Measurements from ENCODE around the gene STAT2. TPM values are rescaled to one million over a fixed set of nuclear protein-coding genes. Genes with fewer than 3 reads are reported as not detected.

The STAT2 gene
- total and polyA plus RNA-seq, 2 of the 13 experiments (the other 11 are each of a cell fraction or from before 2014, with no cell fraction given): 43.5 to 84.6 TPM

DNA sequence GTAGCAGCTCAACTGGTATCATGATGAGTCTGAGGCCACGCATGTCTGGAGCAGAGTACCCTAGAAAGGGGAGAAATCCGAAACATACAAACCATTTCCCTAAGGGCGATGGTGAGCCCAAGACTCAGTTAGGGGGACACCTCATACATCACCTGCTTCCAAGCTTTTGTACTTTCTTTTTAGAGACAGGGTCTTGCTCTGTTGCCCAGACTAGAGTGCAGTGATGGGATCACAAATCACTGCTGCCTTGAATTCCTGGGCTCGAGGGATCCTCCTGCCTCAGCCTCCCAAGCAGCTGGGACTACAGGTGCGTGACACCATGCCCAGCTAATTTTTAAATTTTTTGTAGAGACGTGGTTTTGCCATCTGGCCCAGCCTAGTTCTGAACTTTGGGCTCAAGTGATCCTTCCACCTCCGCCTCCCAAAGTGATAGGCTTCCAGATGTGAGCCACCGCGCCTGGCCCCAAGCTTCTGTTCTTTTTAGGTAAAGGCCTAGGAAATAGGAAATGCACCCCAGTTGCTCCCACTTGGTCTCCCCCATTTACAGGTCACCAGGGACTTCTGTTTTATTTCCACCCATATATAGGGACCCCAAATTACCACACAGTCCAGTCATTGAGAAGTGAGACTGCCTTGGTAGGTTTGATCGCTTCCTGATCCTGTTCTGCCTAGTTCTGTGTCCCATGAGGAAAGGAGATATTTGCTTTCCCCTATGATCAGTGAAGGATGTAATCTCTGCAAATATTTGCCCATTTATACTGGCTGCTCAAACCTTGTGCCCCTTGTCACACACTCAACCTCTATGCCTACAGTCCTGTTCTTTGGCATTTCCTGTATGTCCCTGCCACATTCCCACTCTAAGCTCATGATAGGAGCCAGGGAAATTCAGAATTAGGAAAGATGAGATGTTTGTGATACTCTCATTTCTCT is 2.5 kb upstream of the STAT2 start, which contains the start of gene APOF (continued):
- no peak for TF ChIP-seq RBM39 (IDR thresholded peaks at IDR 0.05; ENCODE audit: low read depth, low read length, poor library complexity, severe bottlenecking)
- TF ChIP-seq, protein P1, sequence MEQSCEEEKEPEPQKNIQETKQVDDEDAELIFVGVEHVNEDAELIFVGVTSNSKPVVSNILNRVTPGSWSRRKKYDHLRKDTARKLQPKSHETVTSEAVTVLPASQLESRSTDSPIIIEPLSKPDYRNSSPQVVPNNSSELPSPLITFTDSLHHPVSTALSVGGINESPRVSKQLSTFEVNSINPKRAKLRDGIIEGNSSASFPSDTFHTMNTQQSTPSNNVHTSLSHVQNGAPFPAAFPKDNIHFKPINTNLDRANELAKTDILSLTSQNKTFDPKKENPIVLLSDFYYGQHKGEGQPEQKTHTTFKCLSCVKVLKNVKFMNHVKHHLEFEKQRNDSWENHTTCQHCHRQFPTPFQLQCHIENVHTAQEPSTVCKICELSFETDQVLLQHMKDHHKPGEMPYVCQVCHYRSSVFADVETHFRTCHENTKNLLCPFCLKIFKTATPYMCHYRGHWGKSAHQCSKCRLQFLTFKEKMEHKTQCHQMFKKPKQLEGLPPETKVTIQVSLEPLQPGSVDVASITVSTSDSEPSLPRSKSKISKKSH (CRISPR knock-in tag; IDR thresholded peaks at IDR 0.05; ENCODE audit: borderline replicate concordance): no peak
- no peak for TF ChIP-seq ZNF451 (CRISPR knock-in tag; IDR thresholded peaks at IDR 0.05)
- no peak for TF ChIP-seq HDAC6 (IDR thresholded peaks at IDR 0.05; ENCODE audit: low read depth, low read length)
- peak; percentile 63; the same call in 1 of the 2 replicates for TF ChIP-seq MEIS2 (CRISPR knock-in tag; IDR thresholded peaks at IDR 0.05)
- TF ChIP-seq, protein P2, sequence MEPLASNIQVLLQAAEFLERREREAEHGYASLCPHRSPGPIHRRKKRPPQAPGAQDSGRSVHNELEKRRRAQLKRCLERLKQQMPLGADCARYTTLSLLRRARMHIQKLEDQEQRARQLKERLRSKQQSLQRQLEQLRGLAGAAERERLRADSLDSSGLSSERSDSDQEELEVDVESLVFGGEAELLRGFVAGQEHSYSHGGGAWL (CRISPR knock-in tag; IDR thresholded peaks at IDR 0.05): no peak
- TF ChIP-seq FLYWCH1 (CRISPR knock-in tag; IDR thresholded peaks at IDR 0.05): no peak
- no peak for TF ChIP-seq ZNF709 (CRISPR knock-in tag; IDR thresholded peaks at IDR 0.05)
- TF ChIP-seq, protein P3, sequence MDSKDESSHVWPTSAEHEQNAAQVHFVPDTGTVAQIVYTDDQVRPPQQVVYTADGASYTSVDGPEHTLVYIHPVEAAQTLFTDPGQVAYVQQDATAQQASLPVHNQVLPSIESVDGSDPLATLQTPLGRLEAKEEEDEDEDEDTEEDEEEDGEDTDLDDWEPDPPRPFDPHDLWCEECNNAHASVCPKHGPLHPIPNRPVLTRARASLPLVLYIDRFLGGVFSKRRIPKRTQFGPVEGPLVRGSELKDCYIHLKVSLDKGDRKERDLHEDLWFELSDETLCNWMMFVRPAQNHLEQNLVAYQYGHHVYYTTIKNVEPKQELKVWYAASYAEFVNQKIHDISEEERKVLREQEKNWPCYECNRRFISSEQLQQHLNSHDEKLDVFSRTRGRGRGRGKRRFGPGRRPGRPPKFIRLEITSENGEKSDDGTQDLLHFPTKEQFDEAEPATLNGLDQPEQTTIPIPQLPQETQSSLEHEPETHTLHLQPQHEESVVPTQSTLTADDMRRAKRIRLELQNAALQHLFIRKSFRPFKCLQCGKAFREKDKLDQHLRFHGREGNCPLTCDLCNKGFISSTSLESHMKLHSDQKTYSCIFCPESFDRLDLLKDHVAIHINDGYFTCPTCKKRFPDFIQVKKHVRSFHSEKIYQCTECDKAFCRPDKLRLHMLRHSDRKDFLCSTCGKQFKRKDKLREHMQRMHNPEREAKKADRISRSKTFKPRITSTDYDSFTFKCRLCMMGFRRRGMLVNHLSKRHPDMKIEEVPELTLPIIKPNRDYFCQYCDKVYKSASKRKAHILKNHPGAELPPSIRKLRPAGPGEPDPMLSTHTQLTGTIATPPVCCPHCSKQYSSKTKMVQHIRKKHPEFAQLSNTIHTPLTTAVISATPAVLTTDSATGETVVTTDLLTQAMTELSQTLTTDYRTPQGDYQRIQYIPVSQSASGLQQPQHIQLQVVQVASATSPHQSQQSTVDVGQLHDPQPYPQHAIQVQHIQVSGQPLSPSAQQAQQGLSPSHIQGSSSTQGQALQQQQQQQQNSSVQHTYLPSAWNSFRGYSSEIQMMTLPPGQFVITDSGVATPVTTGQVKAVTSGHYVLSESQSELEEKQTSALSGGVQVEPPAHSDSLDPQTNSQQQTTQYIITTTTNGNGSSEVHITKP (CRISPR knock-in tag; IDR thresholded peaks at IDR 0.05; ENCODE audit: low read depth): no peak
- no peak for TF ChIP-seq ZNF782 (CRISPR knock-in tag; IDR thresholded peaks at IDR 0.05; ENCODE audit: borderline replicate concordance)
- TF ChIP-seq MIER2 (CRISPR knock-in tag; IDR thresholded peaks at IDR 0.05): no peak
- TF ChIP-seq, protein P4, sequence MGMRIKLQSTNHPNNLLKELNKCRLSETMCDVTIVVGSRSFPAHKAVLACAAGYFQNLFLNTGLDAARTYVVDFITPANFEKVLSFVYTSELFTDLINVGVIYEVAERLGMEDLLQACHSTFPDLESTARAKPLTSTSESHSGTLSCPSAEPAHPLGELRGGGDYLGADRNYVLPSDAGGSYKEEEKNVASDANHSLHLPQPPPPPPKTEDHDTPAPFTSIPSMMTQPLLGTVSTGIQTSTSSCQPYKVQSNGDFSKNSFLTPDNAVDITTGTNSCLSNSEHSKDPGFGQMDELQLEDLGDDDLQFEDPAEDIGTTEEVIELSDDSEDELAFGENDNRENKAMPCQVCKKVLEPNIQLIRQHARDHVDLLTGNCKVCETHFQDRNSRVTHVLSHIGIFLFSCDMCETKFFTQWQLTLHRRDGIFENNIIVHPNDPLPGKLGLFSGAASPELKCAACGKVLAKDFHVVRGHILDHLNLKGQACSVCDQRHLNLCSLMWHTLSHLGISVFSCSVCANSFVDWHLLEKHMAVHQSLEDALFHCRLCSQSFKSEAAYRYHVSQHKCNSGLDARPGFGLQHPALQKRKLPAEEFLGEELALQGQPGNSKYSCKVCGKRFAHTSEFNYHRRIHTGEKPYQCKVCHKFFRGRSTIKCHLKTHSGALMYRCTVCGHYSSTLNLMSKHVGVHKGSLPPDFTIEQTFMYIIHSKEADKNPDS (CRISPR knock-in tag; IDR thresholded peaks at IDR 0.05): no peak
- TF ChIP-seq POGZ (CRISPR knock-in tag; IDR thresholded peaks at IDR 0.05): no peak
- TF ChIP-seq, protein P5, sequence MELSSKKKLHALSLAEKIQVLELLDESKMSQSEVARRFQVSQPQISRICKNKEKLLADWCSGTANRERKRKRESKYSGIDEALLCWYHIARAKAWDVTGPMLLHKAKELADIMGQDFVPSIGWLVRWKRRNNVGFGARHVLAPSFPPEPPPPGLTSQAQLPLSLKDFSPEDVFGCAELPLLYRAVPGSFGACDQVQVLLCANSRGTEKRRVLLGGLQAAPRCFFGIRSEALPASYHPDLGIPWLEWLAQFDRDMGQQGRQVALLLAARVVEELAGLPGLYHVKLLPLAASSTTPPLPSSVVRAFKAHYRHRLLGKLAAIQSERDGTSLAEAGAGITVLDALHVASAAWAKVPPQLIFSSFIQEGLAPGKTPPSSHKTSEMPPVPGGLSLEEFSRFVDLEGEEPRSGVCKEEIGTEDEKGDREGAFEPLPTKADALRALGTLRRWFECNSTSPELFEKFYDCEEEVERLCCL (CRISPR knock-in tag; IDR thresholded peaks at IDR 0.05; ENCODE audit: borderline replicate concordance): no peak
